Common myeloid progenitor, CD34-positive (primary cell): Measurements from ENCODE around the gene NDEL1.

Source experiments
- CTCF ChIA-PET: fragments of 350-600 bp; sonication (Branson Sonifier 250); formaldehyde crosslinking; loops from one replicate; lab custom pipeline; 2021; ENCODE audit warnings: antibody characterized with exemption; lab: Charles Lee
- POLR2A ChIA-PET: fragments of 350-600 bp; sonication (Branson Sonifier 250); formaldehyde crosslinking; loops from one replicate; lab custom pipeline; 2021; ENCODE audit warnings: antibody characterized with exemption; lab: Charles Lee
- DNase-seq, 3 donors: peaks; one replicate each; pipeline versions ENCODE4 v3.0.0 to v3.0.0-alpha.2; 2013
- H3K27ac ChIP-seq, 2 experiments: 1 replicate in 1 of 2; 2 replicates in 1 of 2; pipeline ENCODE4 v1.7.0; 2013; ENCODE audit warnings: inconsistent platforms in 2 of 2, low read length in 2 of 2, mild to moderate bottlenecking in 2 of 2, low read depth in 1 of 2, moderate library complexity in 1 of 2; ENCODE audit not compliant: severe bottlenecking in 2 of 2, insufficient read depth in 1 of 2, poor library complexity in 1 of 2
- H3K27me3 ChIP-seq, 5 experiments: replicated peaks in 2 of 5; 1 replicate in 3 of 5; 2 replicates in 2 of 5; pipeline versions ENCODE4 v1.6.1 to v1.7.0; 2013; ENCODE audit warnings: low read length in 4 of 5, mild to moderate bottlenecking in 2 of 5, moderate library complexity in 2 of 5, inconsistent platforms in 1 of 5; ENCODE audit not compliant: insufficient read depth in 5 of 5, control insufficient read depth in 4 of 5
- H3K36me3 ChIP-seq, 4 experiments: 1 replicate in 2 of 4; 2 replicates in 2 of 4; pipeline versions ENCODE4 v1.6.1 to v1.7.0; 2013; ENCODE audit warnings: low read length in 3 of 4, control low read depth in 1 of 4, mild to moderate bottlenecking in 1 of 4; ENCODE audit not compliant: control insufficient read depth in 4 of 4, insufficient read depth in 4 of 4
- H3K4me1 ChIP-seq, 4 experiments: 1 replicate in 3 of 4; 2 replicates in 1 of 4; pipeline versions ENCODE4 v1.6.1 to v1.7.1; 2013; ENCODE audit warnings: low read length in 3 of 4, mild to moderate bottlenecking in 3 of 4, control low read depth in 1 of 4, inconsistent platforms in 1 of 4, moderate library complexity in 1 of 4; ENCODE audit not compliant: control insufficient read depth in 4 of 4, insufficient read depth in 4 of 4; ENCODE audit errors: control extremely low read depth in 1 of 4
- H3K4me3 ChIP-seq, 7 experiments: 1 replicate in 4 of 7; 2 replicates in 3 of 7; pipeline versions ENCODE4 v1.5.1 to v1.7.0; 2013; ENCODE audit warnings: mild to moderate bottlenecking in 7 of 7, low read length in 6 of 7, moderate library complexity in 6 of 7, inconsistent platforms in 2 of 7, low read depth in 2 of 7, control low read depth in 1 of 7; ENCODE audit not compliant: insufficient read depth in 4 of 7, control insufficient read depth in 1 of 7; ENCODE audit errors: extremely low read depth in 1 of 7
- H3K9me3 ChIP-seq, 5 experiments: 1 replicate in 4 of 5; 2 replicates in 1 of 5; pipeline versions ENCODE4 v1.6.1 to v1.7.1; 2013; ENCODE audit warnings: low read length in 4 of 5, mild to moderate bottlenecking in 2 of 5, inconsistent platforms in 1 of 5, low read depth in 1 of 5, moderate library complexity in 1 of 5; ENCODE audit not compliant: control insufficient read depth in 4 of 5, insufficient read depth in 2 of 5; ENCODE audit errors: control extremely low read depth in 1 of 5
- WGBS: methylation state at CpG from one replicate; pipeline ENCODE4 v1.1.5; 2013; ENCODE audit not compliant: insufficient coverage; 5-methylcytosine and 5-hydroxymethylcytosine counted together

NDEL1 gene

GRCh38 chr17:8490256-8491023 lies 54.8 kb downstream of the NDEL1 start:
- WGBS = 95% methylated on average over 17 of the region's 17 CpGs
- H3K9me3 ChIP-seq = no peaks in the 10 kb centered on the region
- ChIA-PET CTCF (no interaction called here), POLR2A (no interaction called here)
- H3K4me1 ChIP-seq = no peaks in the 10 kb centered on the region
- H3K36me3 ChIP-seq = peaks cover 8 to 84% (median 27%) of the 10 kb centered on the region in 4 experiments
- H3K27me3 ChIP-seq = no peaks in the 10 kb centered on the region
- DNase-seq = no peak
- no peak overlapping the region for H3K27ac ChIP-seq
- no peak overlapping the region for H3K4me3 ChIP-seq

- ChIA-PET CTCF (interaction anchor here (1.1 kb wide), 1 partner anchor 9 kb away, joined by 3 read pairs; no protein-coding TSS in a partner anchor), POLR2A (no interaction called here)
- no peaks in the 10 kb centered on the region for H3K4me1 ChIP-seq
- 95% methylated on average over 15 of the region's 17 CpGs for WGBS
- no peak overlapping the region for H3K4me3 ChIP-seq
- H3K27ac ChIP-seq = no peak overlapping the region
- peaks cover 3 to 81% (median 24%) of the 10 kb centered on the region in 4 experiments for H3K36me3 ChIP-seq
- DNase-seq = no peak
- no peaks in the 10 kb centered on the region for H3K9me3 ChIP-seq
- H3K27me3 ChIP-seq = no peaks in the 10 kb centered on the region
These were observed 56.4 kb downstream of the NDEL1 start for GRCh38 chr17:8492121-8492520.

GRCh38 chr17:8494021-8494420 lies 58.3 kb downstream of the NDEL1 start:
- ChIA-PET POLR2A (no interaction called here), CTCF (no interaction called here)
- H3K27ac ChIP-seq = no peak overlapping the region
- 94% methylated on average over 11 of the region's 12 CpGs for WGBS
- no peaks in the 10 kb centered on the region for H3K9me3 ChIP-seq
- H3K4me3 ChIP-seq = no peak overlapping the region
- no peaks in the 10 kb centered on the region for H3K27me3 ChIP-seq
- H3K4me1 ChIP-seq = no peaks in the 10 kb centered on the region
- no peak for DNase-seq
- H3K36me3 ChIP-seq = peaks cover 4 to 72% (median 18%) of the 10 kb centered on the region in 4 experiments

- Histone ChIP-seq H3K27ac (no peak overlapping the region), H3K27me3 (no peaks in the 10 kb centered on the region), H3K4me1 (no peaks in the 10 kb centered on the region), H3K9me3 (no peaks in the 10 kb centered on the region), H3K4me3 (no peak overlapping the region), H3K36me3 (peaks cover 5 to 77% (median 21%) of the 10 kb centered on the region in 4 experiments)
- 100% methylated on average over 7 of the region's 8 CpGs for WGBS
- no peak for DNase-seq
- ChIA-PET CTCF (interaction anchor here (0.6 kb wide), 1 partner anchor 340 kb away, joined by 4 read pairs; no protein-coding TSS in a partner anchor), POLR2A (no interaction called here)
These were observed 58.9 kb downstream of the NDEL1 start for GRCh38 chr17:8494506-8495111.

- no peaks in the 10 kb centered on the region for H3K9me3 ChIP-seq
- WGBS = 98% methylated on average over 9 of the region's 13 CpGs
- H3K36me3 ChIP-seq = peaks cover 5 to 77% (median 24%) of the 10 kb centered on the region in 4 experiments
- H3K4me3 ChIP-seq = no peak overlapping the region
- POLR2A ChIA-PET = no interaction called here
- no peak overlapping the region for H3K27ac ChIP-seq
- CTCF ChIA-PET = no interaction called here
- no peak for DNase-seq
- H3K27me3 ChIP-seq = no peaks in the 10 kb centered on the region
- no peaks in the 10 kb centered on the region for H3K4me1 ChIP-seq
These were observed 60.4 kb downstream of the NDEL1 start for GRCh38 chr17:8496081-8496480.

- ChIA-PET CTCF (interaction anchor here (0.6 kb wide), 1 partner anchor 152 kb away, joined by 4 read pairs; no protein-coding TSS in a partner anchor), POLR2A (no interaction called here)
- Histone ChIP-seq H3K36me3 (peaks cover 5 to 64% (median 18%) of the 10 kb centered on the region in 4 experiments), H3K9me3 (no peaks in the 10 kb centered on the region), H3K4me1 (no peaks in the 10 kb centered on the region), H3K27ac (no peak overlapping the region), H3K27me3 (no peaks in the 10 kb centered on the region), H3K4me3 (no peak overlapping the region)
- WGBS = 94% methylated on average over 8 of the region's 9 CpGs
- no peak for DNase-seq
These were observed 63.5 kb downstream of the NDEL1 start for GRCh38 chr17:8499171-8499570.

GRCh38 chr17:8499614-8500013 lies 63.9 kb downstream of the NDEL1 start:
- no peaks in the 10 kb centered on the region for H3K4me1 ChIP-seq
- H3K36me3 ChIP-seq = peaks cover 5 to 64% (median 20%) of the 10 kb centered on the region in 4 experiments
- no peak for DNase-seq
- no peaks in the 10 kb centered on the region for H3K9me3 ChIP-seq
- WGBS = 98% methylated on average over 5 of the region's 5 CpGs
- no peak overlapping the region for H3K27ac ChIP-seq
- H3K27me3 ChIP-seq = no peaks in the 10 kb centered on the region
- CTCF ChIA-PET = no interaction called here
- POLR2A ChIA-PET = no interaction called here
- no peak overlapping the region for H3K4me3 ChIP-seq
